Astrocyte of the spinal cord (primary cell): ENCODE data around the gene COL11A1.

Experiments used
- DNase-seq: peaks from one replicate; pipeline ENCODE4 v3.0.0; 2011; ENCODE audit warnings: low read depth, low spot score
- H3K4me3 ChIP-seq: 2 replicates; pipeline ENCODE4 v1.5.1; 2011; ENCODE audit warnings: low read depth, mild to moderate bottlenecking, low read length, moderate library complexity
- CTCF ChIP-seq: IDR thresholded peaks from 2 replicates; pipeline ENCODE4 v1.5.1; 2012; ENCODE audit warnings: low read depth, mild to moderate bottlenecking, low read length, inconsistent platforms
- in situ Hi-C: cut with HindIII; loops from 2 replicates; pipeline ENCODE4 v1.10.0; 2017; ENCODE audit warnings: low sequenced_read_pairs

The COL11A1 gene

GRCh38 chr1:102875756-102876155 is 232.6 kb downstream of the COL11A1 start:
- H3K4me3 ChIP-seq, result no peak overlapping the region
- no peak for TF ChIP-seq CTCF
- in situ Hi-C loops, result no loop called here
- no peak for DNase-seq

- in situ Hi-C loops, result no loop called here
- TF ChIP-seq CTCF, result no peak
These were observed 235.8 kb downstream of the COL11A1 start for GRCh38 chr1:102872526-102872925.

GRCh38 chr1:102872097-102872496 is 236.2 kb downstream of the COL11A1 start:
- H3K4me3 ChIP-seq, result no peak overlapping the region
- DNase-seq, result no peak
- in situ Hi-C loops, result no loop called here
- TF ChIP-seq CTCF, result no peak

More at GRCh38 chr1:102872526-102872925, 235.8 kb downstream of the COL11A1 start:
- H3K4me3 ChIP-seq, result no peak overlapping the region
- no peak for DNase-seq

- in situ Hi-C loops, result no loop called here
- H3K4me3 ChIP-seq, result no peak overlapping the region
- TF ChIP-seq CTCF, result no peak
- no peak for DNase-seq
These were observed 244.6 kb downstream of the COL11A1 start for GRCh38 chr1:102863704-102864103.

- H3K4me3 ChIP-seq, result no peak overlapping the region
- no peak for DNase-seq
- in situ Hi-C loops, result no loop called here
- TF ChIP-seq CTCF, result no peak
These were observed 247.1 kb downstream of the COL11A1 start for GRCh38 chr1:102861247-102861646.

GRCh38 chr1:102858695-102859094 is 249.6 kb downstream of the COL11A1 start:
- no peak overlapping the region for H3K4me3 ChIP-seq
- TF ChIP-seq CTCF, result no peak
- in situ Hi-C loops, result no loop called here
- no peak for DNase-seq

- H3K4me3 ChIP-seq, result no peak overlapping the region
- no peak for DNase-seq
- in situ Hi-C loops, result no loop called here
- no peak for TF ChIP-seq CTCF
These were observed 251.1 kb downstream of the COL11A1 start for GRCh38 chr1:102857251-102857650.
